Superior temporal gyrus (tissue), 1 donor: ENCODE data around the gene PPP2CA.
"Not testable (repeated sequence)": the region's sequence is repeated elsewhere in the genome, so short reads cannot be mapped to it uniquely, and the experiment has no call there.

Source experiments
- DNase-seq: peaks from one replicate; pipeline ENCODE4 v3.0.0-alpha.2; 2016; ENCODE audit errors: extremely low spot score

PPP2CA gene

DNA sequence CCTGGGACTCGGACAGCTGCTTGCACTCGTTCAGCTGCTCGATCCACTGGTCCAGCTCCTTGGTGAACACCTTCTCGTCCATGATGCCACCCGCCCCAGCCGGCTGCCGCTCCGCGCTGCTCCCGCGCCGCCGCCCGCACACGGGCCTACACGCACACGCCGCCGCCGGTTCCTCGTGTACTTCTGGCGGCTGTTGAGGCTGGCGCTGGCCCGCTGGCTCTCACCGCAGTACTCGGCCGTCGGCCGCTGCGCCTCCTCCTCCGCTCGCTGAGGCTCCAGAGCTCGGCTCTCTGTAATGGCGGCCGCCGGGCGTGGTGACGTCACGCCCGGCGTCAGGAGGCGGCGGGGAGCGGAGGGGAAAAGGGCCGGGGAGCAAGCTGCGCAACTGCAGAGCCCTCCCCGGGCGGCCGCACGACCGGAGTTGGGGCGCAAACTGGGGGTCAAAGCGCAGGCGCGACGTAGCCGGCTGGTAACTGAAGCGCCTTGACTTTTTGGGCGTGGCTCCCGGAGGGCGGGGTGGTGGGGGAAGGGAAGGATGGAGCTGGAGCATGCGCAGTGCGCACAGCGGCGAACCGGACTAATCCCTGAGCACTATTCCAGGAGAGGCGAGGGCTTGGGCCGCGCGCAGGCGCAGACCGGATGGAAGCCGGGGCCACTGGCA, at the start of gene PPP2CA:
PPP2CA (minus strand) TSS at position 294 of the 661 bp plus-strand sequence; CDS start at position 82, 212 bp downstream.
- peak; percentile 98 for DNase-seq

DNA sequence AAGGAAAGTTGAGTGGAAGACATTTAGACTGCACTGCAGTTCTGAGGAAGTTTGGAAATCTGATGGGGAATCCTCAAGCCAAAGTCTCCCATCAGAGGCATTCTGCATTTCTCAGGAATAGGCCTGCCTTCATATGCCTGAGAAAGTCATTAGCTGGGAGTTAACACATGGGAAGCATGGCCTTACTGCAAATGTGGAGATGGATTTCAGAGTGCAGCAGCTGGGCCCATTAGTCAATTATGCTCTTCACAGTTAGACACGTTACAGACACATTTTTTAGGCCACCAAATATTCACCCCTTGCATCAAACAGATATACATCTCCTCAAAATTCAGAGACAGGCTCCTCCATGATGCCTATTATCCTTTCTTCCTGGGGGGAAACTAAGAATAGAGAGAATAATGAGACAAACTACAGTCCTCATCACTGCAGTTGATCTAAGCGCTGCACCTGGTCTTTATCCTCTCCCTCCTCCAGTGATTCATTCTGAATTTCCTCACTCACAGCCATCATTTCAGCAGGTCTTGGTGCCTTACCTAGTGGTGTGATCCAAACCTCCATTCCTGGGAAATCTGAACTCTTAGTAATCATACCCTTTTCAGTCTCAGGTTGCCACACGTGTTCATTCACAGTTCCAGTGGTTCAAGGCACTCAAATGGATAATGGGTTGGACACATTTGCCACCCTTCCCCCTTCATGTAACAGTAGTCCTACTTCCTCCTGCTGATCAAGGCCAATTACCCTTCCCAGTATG, 47.9 kb upstream of the PPP2CA start:
- no peak for DNase-seq

DNA sequence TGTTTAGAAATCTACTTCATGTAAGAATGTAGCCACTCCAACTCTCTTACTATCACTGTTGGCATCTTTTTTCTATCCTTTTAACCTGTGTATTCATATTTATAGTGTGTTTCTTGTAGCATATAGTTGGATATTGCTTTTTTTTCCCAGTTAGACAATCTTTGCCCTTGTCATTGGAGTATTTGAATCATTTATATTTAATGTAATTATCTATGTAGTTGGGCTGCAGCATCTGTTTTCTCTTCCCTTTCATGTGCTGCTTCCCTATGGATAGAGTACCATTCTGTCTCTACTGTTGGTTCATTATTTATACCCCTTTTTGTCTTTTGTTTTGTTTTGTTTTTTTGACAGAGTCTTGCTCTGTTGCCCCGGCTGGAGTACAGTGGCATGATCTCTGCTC, 45.2 kb upstream of the PPP2CA start:
- no peak for DNase-seq

DNA sequence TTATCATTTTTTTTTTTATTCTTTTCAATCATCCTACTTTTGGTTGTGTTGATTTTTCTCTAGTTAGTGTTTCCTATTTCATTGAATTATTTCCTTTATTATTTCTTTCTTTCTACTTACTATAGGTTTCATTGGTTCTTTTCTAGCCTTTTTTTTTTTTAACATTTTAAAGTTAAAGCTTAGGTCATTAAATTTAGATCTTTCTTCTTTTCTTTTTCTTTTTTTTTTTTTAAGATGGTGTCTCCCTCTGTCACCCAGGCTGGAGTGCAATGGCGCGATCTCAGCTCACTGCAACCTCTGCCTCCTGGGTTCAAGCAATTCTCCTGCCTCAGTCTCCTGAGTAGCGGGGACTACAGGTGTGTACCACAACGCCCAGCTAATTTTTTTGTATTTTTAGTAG, 43.0 kb upstream of the PPP2CA start:
- DNase-seq = no peak

DNA sequence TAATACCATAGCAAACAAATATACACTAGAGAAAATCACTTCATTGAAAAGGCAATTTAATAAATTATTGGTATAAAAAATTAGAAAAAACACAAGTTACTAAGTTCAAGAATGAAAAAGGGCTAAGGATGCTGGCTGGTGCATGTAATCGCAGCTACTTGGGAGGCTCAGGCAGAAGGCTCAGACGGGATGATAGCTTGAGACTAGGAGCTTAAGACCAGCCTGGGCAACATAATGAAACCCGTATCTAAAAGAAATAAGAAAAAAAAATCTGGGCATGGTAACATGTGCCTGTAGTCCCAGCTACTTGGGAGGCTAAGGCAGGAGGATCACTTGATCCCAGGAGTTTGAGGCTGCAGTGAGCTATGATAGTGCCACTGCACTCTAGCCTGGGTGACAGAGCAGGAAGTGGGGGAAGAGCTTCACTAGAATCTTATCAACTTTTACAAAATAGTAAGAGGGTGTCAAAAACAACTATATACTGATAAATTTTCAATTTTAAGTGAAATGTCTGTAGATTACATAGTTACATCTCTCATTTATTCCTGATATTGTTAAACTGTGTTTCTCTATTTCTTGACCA, 42.2 kb upstream of the PPP2CA start:
- DNase-seq = no peak

DNA sequence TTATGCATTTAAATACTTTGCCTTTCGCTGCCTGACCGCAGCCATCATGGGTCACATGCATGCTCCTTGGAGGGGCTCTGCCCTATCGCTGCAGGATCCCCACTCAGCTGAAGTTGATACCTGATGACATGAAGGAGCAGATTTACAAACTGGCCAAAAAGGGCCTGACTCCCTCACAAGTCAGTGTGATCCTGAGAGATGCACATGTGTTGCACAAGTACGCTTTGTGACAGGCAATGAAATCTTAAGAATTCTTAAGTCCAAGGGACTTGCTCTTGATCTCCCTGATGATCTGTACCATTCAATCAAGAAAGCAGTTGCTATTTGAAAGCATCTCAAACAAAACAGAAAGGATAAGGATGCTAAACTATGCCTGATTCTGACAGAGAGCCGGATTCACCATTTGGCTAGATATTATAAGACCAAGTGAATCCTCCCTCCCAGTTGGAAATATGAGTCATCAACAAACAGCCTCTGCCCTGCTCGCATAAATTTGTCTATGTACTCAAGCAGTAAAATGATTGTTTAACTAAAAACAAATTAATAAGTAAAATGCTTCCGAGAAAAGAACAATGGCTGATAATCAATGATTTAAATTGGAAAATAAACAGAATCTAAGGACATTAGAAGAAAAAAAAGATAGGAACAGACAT, 41.6 kb upstream of the PPP2CA start:
- no peak for DNase-seq

DNA sequence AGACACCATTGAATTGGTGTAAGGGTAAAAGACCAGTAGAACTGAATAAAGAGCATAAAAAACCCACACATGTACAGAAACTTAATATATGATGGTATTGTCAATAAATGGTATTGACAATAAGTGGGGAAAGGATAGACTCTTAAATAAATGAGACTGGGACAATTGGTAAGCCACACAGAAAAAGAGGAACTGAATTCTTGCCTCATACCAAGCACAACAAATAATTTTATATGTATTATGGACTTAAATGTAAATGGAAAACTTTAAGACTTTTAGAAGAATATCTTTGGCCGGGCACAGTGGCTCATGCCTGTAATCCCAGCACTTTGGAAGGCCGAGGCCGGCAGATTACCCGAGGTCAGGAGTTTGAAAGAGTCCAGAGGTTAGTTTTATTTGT, 37.9 kb upstream of the PPP2CA start:
- DNase-seq = no peak

DNA sequence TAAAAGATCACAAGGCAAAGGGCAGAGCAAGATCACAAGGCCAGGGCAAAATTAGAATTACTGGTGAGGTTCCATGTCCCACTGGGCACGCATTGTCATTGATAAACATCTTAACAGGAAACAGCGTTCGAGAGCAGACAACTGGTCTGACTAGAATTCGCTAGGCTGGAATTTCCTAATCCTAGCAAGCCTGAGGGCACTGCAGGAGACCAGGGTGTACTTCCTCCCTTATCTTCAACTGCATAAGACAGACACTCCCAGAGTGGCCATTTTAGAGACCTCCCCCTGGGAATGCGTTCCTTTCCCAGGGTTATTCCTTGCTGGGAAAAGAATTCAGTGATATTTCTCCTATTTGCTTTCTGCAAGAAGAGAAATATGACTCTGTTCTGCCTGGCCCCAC, 36.8 kb upstream of the PPP2CA start:
- DNase-seq = not testable (repeated sequence)

DNA sequence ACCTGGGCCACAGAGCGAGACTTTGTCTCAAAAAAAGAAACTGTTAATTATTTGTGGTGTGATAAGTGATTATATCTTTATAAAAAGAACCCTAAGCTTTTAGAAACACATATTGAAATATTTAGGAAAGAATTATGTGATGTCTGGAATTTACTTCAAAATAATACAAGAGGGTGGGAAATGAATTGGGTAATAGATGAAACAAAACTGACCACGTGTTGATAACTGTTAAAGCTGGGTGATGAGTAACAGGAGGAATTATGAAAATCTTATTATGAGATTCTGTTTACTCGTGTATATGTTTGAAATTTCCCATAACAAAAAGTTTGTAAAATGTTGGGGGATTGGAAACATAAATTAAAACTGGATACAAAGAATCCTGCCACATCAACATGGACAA, 33.0 kb upstream of the PPP2CA start:
- no peak for DNase-seq

DNA sequence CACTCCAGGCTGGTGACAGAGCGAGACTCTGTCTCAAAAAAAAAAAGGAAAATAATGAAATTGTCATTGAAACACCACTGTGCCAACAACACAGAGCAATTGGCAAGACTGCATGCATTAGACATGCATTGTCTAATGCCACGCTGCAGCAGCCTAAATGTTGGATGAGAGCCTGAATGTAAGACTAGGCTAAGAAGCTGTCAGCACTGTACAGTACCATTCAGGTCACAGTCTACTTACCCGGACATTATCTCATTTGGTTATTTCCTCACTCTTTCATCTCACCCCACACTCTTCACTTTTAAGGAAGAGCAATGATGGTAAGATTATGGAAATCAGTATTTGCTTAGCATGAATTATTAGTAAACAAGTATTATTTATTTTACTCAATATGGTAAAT, 31.3 kb upstream of the PPP2CA start:
- no peak for DNase-seq

DNA sequence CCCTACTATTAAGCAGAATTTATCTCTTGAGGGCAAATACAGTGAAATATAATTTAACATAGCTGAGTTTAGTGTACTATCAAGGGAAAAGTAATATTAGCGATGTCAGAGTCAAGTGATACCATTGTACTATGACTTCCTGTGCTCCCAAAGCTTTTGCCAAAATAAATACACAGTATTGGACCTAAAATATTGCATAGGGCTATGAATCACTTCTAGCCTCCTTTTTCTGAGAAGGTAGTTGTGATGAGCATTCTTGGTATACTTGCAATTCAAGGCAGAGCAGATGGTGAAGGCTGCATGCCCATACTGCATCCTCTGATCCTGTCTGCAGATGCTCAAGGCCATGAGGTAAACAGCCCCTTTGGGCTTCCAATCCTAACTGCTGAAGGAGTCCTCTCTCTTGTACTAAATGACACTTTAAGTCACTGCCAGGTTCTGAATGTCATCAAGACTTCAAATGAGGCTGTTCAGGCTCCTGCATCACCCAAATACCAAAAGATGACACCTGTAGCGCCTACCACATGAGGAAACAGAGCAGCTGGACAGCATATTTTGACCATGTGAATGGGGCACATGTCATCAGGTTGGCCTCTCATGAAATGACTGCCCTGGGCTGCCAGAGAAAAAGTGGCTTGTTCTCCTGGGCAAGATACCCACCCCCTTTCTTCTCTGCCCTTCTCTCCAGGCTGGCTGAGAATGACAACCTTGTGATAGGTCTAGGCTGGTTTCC, 29.7 kb upstream of the PPP2CA start:
- no peak for DNase-seq

DNA sequence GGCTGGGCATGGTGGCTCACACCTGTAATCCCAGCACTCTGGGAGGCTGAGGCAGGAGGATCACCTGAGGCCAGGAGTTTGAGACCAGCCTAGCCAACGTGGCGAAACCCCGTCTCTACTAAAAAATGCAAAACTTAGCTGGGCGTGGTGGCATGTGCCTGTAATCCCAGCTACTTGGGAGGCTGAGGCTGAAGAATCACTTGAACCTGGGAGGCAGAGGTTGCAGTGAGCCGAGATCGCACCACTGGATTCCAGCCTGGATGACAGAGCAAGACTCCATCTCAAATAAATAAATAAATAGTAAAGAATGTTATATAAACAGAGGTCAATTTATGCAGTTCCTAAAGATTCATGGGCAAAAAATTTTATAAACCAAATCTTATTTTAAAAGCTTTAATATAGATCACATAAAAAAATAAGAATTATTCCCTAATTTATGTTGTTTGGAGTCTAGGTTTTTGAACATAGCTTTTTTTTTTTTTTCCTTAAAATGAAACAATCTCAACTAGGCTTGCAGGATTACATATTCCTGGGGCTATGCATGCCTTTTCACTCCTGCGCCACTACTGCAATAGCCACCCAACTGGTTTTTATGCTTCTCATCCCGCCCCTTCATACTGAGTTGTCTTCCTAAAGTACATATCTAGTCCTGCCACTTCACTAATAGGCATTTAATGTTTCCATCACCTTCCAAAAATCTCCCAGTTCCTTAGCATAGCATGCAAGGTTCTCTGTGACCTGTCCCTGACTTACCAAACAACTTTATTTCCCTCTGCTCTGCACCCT, 27.7 kb upstream of the PPP2CA start:
- not testable (repeated sequence) for DNase-seq

DNA sequence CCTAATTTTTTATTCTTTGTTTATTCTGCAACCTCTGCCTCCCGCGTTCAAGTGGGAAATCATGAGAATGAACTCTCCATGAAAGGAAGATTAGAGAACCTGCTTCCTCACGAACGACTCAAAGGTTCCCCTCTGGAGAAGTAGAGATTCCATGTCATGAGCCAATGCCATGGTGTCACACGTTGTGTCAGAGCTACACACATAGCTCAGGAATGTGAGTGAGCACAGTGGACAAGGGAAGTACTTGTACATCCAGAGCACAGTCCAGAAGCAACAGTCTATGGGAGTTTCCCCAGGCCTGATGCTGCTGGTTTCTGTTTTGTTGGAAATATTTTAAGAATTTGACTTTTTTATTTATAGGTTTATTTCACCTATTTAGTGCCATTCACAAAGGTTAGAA, 26.8 kb upstream of the PPP2CA start:
- DNase-seq = no peak

DNA sequence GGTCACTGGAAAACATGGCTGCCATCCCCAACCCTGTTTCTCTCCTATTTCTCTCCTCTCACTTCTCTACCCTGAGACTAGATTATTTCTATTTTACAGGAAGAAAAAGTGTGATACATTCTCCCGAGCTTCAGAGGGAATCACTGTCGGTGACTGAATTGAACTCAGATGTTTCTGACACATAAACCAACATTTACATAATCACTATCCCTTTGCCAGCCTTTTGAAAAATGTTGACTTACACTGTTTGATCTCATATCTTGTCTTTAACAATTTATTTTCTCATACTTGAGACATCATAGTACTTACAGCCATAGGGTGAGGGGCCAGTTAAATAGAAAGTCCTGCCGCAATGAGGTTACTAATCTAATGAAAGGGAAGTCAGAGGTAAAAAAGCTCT, 25.1 kb upstream of the PPP2CA start:
- DNase-seq = no peak

DNA sequence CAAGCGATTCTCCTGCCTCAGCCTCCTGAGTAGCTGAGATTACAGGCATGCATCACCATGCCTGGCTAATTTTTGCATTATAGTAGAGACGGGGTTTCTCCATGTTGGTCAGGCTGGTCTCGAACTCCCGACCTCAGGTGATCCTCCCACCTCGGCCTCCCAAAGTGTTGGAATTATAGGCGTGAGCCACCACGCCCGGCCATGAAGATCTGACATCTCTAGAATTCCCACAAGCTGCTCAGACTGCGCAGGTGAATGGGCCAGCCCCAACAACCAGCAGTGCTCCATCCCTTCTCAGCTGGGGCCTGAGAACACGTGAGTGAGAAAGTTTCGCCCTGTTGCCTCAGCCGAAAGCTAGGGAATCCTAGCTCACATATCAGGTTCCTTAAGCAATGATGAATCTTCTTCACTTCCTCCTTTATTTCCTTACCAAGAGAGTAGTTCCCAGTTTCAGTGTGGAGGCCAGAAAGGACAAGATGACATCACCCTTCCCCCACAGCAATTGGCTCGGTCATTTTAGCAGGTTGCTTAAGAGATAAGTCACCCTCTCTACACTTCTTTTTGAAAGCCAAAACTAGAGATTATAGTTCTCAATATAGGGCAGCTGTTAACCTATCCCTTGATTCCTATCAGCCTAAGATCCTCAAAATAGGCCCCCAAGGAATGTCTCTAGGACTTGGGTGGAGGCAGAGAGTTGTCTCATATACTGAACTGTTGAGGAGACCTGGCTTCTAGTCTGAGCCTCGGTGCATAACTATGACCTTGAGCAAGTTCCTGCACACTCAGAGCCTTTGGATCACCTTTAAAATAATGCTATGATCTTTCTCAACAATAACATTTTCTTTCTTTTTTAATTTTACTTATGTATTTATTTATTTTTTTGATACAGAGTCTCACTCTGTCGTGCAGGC, 23.9 kb upstream of the PPP2CA start:
- peak; percentile 15 for DNase-seq

DNA sequence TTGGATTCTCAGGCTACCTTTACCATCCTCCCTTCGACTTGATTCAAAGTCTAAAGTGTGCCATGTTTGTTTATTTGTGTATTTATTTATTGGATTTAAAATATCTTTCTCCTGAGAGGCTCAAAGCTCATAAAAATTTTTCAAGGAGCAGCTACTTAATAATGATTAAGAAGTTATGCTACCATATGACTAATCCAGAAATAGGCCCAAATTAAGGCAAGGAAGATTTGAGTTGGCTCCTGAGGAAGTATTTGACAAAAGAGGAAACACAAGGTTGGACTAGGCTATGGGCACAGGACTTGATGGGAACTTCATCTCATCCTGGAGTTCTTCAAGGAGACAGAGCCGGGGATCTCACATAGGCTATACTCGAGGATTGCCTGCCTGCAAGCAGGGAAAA, 22.4 kb upstream of the PPP2CA start:
- no peak for DNase-seq

DNA sequence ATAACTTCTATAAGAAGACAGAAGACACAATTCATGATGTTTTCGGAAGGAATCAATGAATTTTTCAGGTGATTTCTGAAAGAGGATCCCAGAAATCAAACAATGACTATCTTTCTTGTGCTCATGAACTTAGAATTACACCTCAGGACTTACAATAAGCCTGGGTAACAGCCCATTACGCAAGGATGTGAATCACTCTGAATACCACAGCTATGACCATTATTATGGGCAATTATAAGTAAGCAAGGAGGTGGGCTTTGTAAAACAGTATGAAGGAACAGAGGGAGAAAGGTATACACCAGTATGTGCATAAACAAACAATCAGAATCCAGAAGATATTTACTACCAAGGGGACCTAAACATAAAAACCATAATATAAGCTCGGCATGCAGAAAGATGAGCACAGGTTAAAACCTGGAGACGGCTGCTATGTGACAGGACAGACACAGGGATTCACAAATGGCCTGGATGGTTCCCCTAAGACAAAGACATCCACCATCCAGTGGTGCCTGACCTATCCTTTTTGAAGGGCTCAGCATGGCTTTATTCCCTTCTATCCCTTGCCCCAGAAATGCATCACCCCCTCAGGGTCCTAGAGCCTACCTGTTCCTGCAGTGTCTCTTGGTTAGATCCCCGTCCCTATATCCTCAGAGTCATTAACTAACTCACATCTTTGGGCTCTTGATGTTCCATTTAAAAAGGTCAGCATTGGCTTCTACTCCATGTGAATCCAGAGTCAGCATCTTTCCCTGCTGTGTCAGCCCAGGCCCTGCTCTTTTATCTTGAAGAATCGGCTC, 21.8 kb upstream of the PPP2CA start:
- DNase-seq = no peak

DNA sequence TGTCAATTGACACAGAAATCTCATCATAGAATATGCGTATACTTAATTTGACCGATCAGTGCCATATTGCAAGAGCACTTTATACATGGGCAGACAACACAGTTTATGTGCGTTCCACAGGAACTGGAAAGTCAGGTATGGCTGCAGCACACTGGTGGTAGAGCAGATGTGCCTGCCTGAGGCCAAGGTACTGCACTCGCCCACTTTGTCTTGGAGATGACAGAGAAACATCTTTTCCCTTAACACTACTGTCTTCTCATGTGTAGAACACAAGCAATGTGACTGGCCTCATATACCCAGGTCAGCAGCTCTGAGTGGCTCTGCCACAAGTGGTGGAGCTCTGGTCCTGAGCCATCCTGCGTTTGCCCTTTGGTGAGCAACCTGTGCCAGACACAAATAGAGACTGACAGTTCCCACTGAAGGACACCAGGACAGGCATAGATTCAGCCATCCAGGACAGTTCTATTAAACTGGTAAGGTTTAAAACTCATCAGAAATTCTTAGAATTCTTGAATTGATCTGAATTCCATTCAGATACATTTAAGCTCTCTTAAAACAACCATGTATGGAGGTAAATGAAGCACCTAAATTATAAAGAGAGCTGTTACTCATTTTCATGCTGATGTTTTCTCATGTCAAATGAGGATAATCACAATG, 21.0 kb upstream of the PPP2CA start:
- no peak for DNase-seq

DNA sequence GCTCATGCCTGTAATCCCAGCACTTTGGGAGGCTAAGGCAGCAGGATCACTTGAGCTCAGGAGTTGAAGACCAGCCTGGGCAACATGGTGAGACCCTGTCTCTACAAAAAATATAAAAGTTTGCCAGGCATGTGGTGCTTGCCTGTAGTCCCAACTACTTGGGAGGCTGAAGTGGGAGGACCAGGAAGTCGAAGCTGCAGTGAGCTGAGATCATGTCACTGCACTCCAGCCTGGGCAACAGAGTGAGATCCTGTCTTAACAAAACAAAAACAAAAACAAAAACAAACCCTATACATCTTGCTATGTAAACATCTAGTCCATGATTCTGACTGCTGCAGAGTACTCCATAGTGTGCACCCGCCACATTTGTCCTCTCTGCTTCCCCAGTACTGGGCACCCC, 19.8 kb upstream of the PPP2CA start:
- DNase-seq = no peak
